PC-3 (cell line): ENCODE results near the gene VSIR. TPM values are rescaled to one million over a fixed set of nuclear protein-coding genes. Genes with fewer than 3 reads are reported as not detected.

Experiments used
- ATAC-seq: fragments of 200-7000 bp; cut with Tn5 transposase; 2 replicates; pipeline ENCODE4 v1.9.1; 2020; ENCODE audit warnings: mild to moderate bottlenecking, moderate library complexity
- BruUV-seq: library from RNA; stranded (reverse); fragments of 400-500 nt; replicated peaks from 2 replicates; lab custom pipeline; 2021; lab: Mats Ljungman, UMichigan
- CTCF ChIA-PET: fragments of 300-600 bp; sonication (Branson Sonifier 250); formaldehyde crosslinking; loops from one replicate; lab custom pipeline; 2022; ENCODE audit warnings: antibody characterized with exemption; lab: Charles Lee
- POLR2A ChIA-PET: fragments of 300-600 bp; sonication (Branson Sonifier 250); formaldehyde crosslinking; loops from one replicate; lab custom pipeline; 2022; ENCODE audit warnings: antibody characterized with exemption; ENCODE audit not compliant: unreplicated experiment; lab: Charles Lee
- DNase-seq: peaks from one replicate; pipeline ENCODE4 v3.0.0-alpha.2; 2015
- H2AFZ ChIP-seq: fragments of 300-600 bp; sonication (generic); 2 replicates; pipeline ENCODE4 v1.6.0; 2016; ENCODE audit warnings: antibody characterized with exemption, low read length
- H3F3A ChIP-seq: fragments of 300-600 bp; sonication (generic); one replicate; pipeline ENCODE4 v1.6.0; 2017; ENCODE audit warnings: antibody characterized with exemption, low read length, control low read depth, mild to moderate bottlenecking; ENCODE audit not compliant: unreplicated experiment
- H3K27ac ChIP-seq: fragments of 300-600 bp; sonication (generic); 2 replicates; pipeline ENCODE4 v1.5.1; 2016; ENCODE audit warnings: mild to moderate bottlenecking, low read length
- H3K27me3 ChIP-seq: fragments of 300-600 bp; sonication (generic); 2 replicates; pipeline ENCODE4 v1.6.1; 2016; ENCODE audit warnings: low read length, mixed read lengths
- H3K36me3 ChIP-seq: fragments of 300-600 bp; sonication (generic); 2 replicates; pipeline ENCODE4 v1.6.1; 2016; ENCODE audit warnings: low read depth, mixed run types, low read length, mixed read lengths
- H3K4me1 ChIP-seq: fragments of 300-600 bp; sonication (generic); 2 replicates; pipeline ENCODE4 v1.5.1; 2016; ENCODE audit warnings: low read length; ENCODE audit not compliant: insufficient read depth
- H3K4me2 ChIP-seq: fragments of 300-600 bp; sonication (generic); 2 replicates; pipeline ENCODE4 v1.6.0; 2016; ENCODE audit warnings: low read length
- H3K4me3 ChIP-seq: fragments of 300-600 bp; sonication (generic); 2 replicates; pipeline ENCODE4 v1.5.1; 2016; ENCODE audit warnings: mild to moderate bottlenecking, low read length, mixed read lengths
- H3K79me2 ChIP-seq: fragments of 300-600 bp; sonication (generic); 2 replicates; pipeline ENCODE4 v1.6.1; 2017; ENCODE audit warnings: low read length, mixed read lengths
- H3K9ac ChIP-seq: fragments of 300-600 bp; sonication (generic); 2 replicates; pipeline ENCODE4 v1.6.0; 2016; ENCODE audit warnings: mild to moderate bottlenecking, low read length
- H3K9me2 ChIP-seq: fragments of 300-600 bp; sonication (generic); replicated peaks from 2 replicates; pipeline ENCODE4 v1.6.1; 2016; ENCODE audit warnings: mixed run types, low read length, mixed read lengths
- H3K9me3 ChIP-seq: fragments of 300-600 bp; sonication (generic); 2 replicates; pipeline ENCODE4 v1.6.1; 2016; ENCODE audit warnings: low read length, mixed read lengths
- H4K20me1 ChIP-seq: fragments of 300-600 bp; sonication (generic); 2 replicates; pipeline ENCODE4 v1.6.1; 2016; ENCODE audit warnings: low read length, mixed read lengths
- CTCF ChIP-seq: fragments of 300-600 bp; sonication (generic); conservative IDR thresholded peaks from 2 replicates; pipeline ENCODE4 v1.5.1; 2017; ENCODE audit warnings: antibody characterized with exemption, low read depth, mild to moderate bottlenecking, low read length
- EZH2 ChIP-seq: fragments of 300-600 bp; sonication (generic); IDR thresholded peaks from one replicate; pipeline ENCODE4 v1.6.1; 2017; ENCODE audit warnings: antibody characterized with exemption, mild to moderate bottlenecking, low read length; ENCODE audit not compliant: unreplicated experiment
- EZH2phosphoT487 ChIP-seq: fragments of 300-600 bp; sonication (generic); IDR thresholded peaks from 2 replicates; pipeline ENCODE4 v1.6.1; 2018; ENCODE audit warnings: mild to moderate bottlenecking, antibody characterized with exemption, low read length, borderline replicate concordance
- intact Hi-C: fragments of 100-400 bp; cut with micrococcal nuclease; formaldehyde crosslinking; loops from 2 replicates; pipeline ENCODE4 v1.9.0; 2023
- total RNA-seq: library from RNA; depleted of rRNA; stranded (reverse); fragments of >200 nt; gene quantifications from 2 replicates; pipeline ENCODE4 v1.2.3, GENCODE V29; 2014

The VSIR gene
- total RNA-seq, 1 experiment from 2014 or later, result 14.1 TPM

- DNase-seq, result no peak
- TF ChIP-seq CTCF, result no peak
- TF ChIP-seq EZH2, result no peak
- TF ChIP-seq EZH2phosphoT487, result no peak
- Histone ChIP-seq H3K9ac (no peak overlapping the region), H3K4me3 (no peak overlapping the region), H3K27me3 (no peaks in the 10 kb centered on the region), H3K4me2 (no peak overlapping the region), H3K4me1 (peaks cover 25% of the 10 kb centered on the region), H2AFZ (no peak overlapping the region), H3K27ac (no peak overlapping the region), H3K36me3 (no peaks in the 10 kb centered on the region), H3K9me2 (no peaks in the 10 kb centered on the region), H3K9me3 (no peaks in the 10 kb centered on the region), H4K20me1 (no peaks in the 10 kb centered on the region), H3K79me2 (no peaks in the 10 kb centered on the region), H3F3A (no peaks in the 10 kb centered on the region)
- intact Hi-C loops, result no loop called here
- no peak for ATAC-seq
- ChIA-PET POLR2A (no interaction called here), CTCF (no interaction called here)
- no TSS peak for BruUV-seq
Observed at GRCh38 chr10:71762324-71762723, 11.0 kb downstream of the VSIR start.

GRCh38 chr10:71761541-71762113, 11.7 kb downstream of the VSIR start:
- Histone ChIP-seq H3K9me3 (no peaks in the 10 kb centered on the region), H3K27ac (no peak overlapping the region), H3K9ac (no peak overlapping the region), H2AFZ (no peak overlapping the region), H3K36me3 (no peaks in the 10 kb centered on the region), H3K4me3 (no peak overlapping the region), H3F3A (no peaks in the 10 kb centered on the region), H4K20me1 (no peaks in the 10 kb centered on the region), H3K27me3 (no peaks in the 10 kb centered on the region), H3K79me2 (no peaks in the 10 kb centered on the region), H3K9me2 (no peaks in the 10 kb centered on the region), H3K4me1 (peaks cover 18% of the 10 kb centered on the region), H3K4me2 (no peak overlapping the region)
- ChIA-PET POLR2A (no interaction called here), CTCF (no interaction called here)
- no TSS peak for BruUV-seq
- DNase-seq, result no peak
- intact Hi-C loops, result no loop called here
- TF ChIP-seq CTCF (no peak), EZH2 (no peak), EZH2phosphoT487 (no peak)
- no peak for ATAC-seq

DNA sequence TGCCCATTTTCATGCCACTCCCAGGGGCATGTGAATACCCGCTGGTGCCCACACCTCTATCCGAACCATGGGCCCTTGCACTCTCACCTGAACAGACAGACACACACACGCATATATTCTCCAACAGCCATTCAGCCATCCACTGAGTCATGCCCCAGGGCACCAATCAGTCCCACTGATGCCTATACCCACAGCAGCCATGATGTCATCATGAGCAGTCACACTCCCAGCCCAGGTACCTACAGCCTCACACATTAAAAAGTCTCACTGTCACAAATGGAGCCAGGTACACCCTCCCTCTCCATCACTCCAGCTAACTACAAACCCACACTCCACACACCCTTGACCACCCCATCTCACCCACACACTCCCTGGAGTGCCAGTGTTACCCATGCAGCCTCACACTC, 12.2 kb downstream of the VSIR start:
- Histone ChIP-seq H3K9me2 (no peaks in the 10 kb centered on the region), H3K4me1 (peaks cover 12% of the 10 kb centered on the region), H3K27ac (no peak overlapping the region), H3K4me2 (no peak overlapping the region), H3K4me3 (no peak overlapping the region), H3K9me3 (no peaks in the 10 kb centered on the region), H4K20me1 (no peaks in the 10 kb centered on the region), H3K9ac (no peak overlapping the region), H3K27me3 (no peaks in the 10 kb centered on the region), H2AFZ (no peak overlapping the region), H3K36me3 (no peaks in the 10 kb centered on the region), H3F3A (no peaks in the 10 kb centered on the region), H3K79me2 (no peaks in the 10 kb centered on the region)
- ATAC-seq, result peak; percentile 48; the same call in 1 of the 2 replicates
- DNase-seq, result peak; percentile 48
- ChIA-PET CTCF (no interaction called here), POLR2A (no interaction called here)
- no peak for TF ChIP-seq CTCF
- no peak for TF ChIP-seq EZH2phosphoT487
- no peak for TF ChIP-seq EZH2
- no TSS peak for BruUV-seq
- intact Hi-C loops, result no loop called here
